ENCODE results near the gene TFDP2.
"Not testable (repeated sequence)": the region's sequence is repeated elsewhere in the genome, so short reads cannot be mapped to it uniquely, and the experiment has no call there.

Gene TFDP2

DNA sequence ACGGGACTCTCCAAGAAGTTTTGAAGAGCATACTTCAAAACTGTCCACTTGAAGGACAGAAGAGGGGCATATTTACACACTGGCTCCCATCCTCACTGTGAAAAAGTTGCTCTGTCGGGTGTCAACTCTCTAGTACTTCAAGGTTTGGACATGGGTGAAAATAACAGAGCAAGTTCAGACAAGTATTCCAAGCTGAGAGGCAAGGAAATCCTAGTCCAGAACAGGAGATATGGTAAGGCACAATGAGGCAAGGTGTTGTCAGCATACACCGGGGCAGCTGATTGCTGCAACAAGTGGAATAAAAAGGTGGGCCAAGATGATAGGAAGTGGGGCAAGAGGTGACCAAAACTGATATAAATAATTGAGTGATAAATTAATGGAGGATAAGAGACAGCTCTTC lies 4.8 kb upstream of the TFDP2 start:
- TF ChIP-seq POLR2AphosphoS5 (IDR thresholded peaks at IDR 0.05; ENCODE audit: low read depth, low read length): no peak
- no peak for TF ChIP-seq PAX5 (IDR thresholded peaks at IDR 0.05; ENCODE audit: insufficient read depth, low read length, severe bottlenecking)
- no peak for TF ChIP-seq POLR2A (IDR thresholded peaks at IDR 0.05; ENCODE audit: low read depth, low read length)
- no peak for TF ChIP-seq SPI1 (IDR thresholded peaks at IDR 0.05; ENCODE audit: low read depth, low read length)
- no peak for TF ChIP-seq POU2F2 (IDR thresholded peaks at IDR 0.05; ENCODE audit: low read depth, low read length)
- no peak for TF ChIP-seq TAF1 (IDR thresholded peaks at IDR 0.05; ENCODE audit: low read depth, low read length)
- DNase-seq (ENCODE audit: insufficient read length, low spot score) (no peak), FAIRE-seq (no peak)

DNA sequence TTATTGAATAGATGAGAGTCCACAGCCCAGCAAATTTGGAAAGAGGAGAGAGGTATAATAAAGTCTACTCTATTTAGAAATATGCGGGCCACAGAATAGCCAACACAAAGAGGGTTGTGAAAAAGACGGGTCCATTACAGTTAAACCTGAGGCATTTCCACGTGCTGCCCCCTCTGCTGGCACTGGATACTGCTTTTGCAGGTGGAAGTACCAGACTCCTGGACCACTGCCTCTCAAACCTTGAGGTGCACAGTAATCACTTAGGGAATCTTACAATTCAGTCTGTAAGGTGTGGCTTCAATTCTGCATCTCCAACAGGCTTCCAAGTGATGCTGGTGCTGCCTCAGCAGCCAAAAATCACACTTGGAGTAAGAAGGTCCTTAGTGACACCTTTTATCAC lies 3.0 kb upstream of the TFDP2 start:
- TF ChIP-seq SPI1 (IDR thresholded peaks at IDR 0.05; ENCODE audit: low read depth, low read length) (no peak), POLR2AphosphoS5 (IDR thresholded peaks at IDR 0.05; ENCODE audit: low read depth, low read length) (no peak), POLR2A (IDR thresholded peaks at IDR 0.05; ENCODE audit: low read depth, low read length) (no peak), PAX5 (IDR thresholded peaks at IDR 0.05; ENCODE audit: insufficient read depth, low read length, severe bottlenecking) (no peak), TAF1 (IDR thresholded peaks at IDR 0.05; ENCODE audit: low read depth, low read length) (no peak), POU2F2 (IDR thresholded peaks at IDR 0.05; ENCODE audit: low read depth, low read length) (no peak)
- no peak for DNase-seq (ENCODE audit: insufficient read length, low spot score)
- FAIRE-seq: no peak

DNA sequence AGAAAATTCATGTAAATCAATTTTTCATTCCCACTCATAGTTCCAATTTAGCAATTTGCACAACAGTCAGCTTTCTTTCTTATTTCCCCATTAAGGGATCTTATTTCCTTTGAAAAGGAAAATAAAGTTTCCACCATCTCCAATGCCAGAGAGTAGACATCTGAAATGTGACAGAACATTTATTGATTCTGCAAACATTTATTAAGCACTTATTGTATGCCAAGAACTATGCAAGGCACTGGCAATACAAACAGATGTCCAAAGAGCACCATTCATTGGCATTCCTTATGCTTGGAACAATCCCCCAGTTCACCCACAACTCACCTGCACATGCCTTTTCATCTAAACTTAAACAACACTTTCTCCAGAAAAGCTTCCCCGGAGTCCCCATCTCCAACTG lies 2.5 kb upstream of the TFDP2 start:
- no peak for TF ChIP-seq TAF1 (IDR thresholded peaks at IDR 0.05; ENCODE audit: low read depth, low read length)
- no peak for TF ChIP-seq POLR2A (IDR thresholded peaks at IDR 0.05; ENCODE audit: low read depth, low read length)
- FAIRE-seq: no peak
- no peak for DNase-seq (ENCODE audit: insufficient read length, low spot score)

DNA sequence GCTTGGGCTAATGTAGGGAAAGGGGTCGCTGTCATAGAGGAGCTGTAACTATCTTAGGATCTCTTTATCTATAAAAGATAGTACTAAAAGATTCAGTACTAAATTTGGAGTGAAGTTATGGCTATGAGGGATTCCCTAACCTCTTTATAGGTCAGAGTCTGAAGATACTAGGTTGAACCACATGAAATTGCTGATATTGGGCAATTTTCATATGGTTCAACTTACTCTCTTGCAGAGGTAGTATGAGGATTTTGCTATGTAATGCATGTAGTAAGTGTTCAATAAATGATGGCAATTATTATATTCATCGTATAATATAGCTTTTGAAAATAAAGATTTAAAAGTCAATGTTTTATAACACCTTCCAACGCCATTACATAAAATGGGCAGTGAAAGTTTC lies 1.9 kb upstream of the TFDP2 start:
- FAIRE-seq: no peak
- TF ChIP-seq SPI1 (IDR thresholded peaks at IDR 0.05; ENCODE audit: low read depth, low read length) (no peak), PAX5 (IDR thresholded peaks at IDR 0.05; ENCODE audit: insufficient read depth, low read length, severe bottlenecking) (no peak), POLR2A (IDR thresholded peaks at IDR 0.05; ENCODE audit: low read depth, low read length) (no peak), POLR2AphosphoS5 (IDR thresholded peaks at IDR 0.05; ENCODE audit: low read depth, low read length) (no peak), POU2F2 (IDR thresholded peaks at IDR 0.05; ENCODE audit: low read depth, low read length) (no peak), TAF1 (IDR thresholded peaks at IDR 0.05; ENCODE audit: low read depth, low read length) (no peak)
- DNase-seq (ENCODE audit: insufficient read length, low spot score): no peak

DNA sequence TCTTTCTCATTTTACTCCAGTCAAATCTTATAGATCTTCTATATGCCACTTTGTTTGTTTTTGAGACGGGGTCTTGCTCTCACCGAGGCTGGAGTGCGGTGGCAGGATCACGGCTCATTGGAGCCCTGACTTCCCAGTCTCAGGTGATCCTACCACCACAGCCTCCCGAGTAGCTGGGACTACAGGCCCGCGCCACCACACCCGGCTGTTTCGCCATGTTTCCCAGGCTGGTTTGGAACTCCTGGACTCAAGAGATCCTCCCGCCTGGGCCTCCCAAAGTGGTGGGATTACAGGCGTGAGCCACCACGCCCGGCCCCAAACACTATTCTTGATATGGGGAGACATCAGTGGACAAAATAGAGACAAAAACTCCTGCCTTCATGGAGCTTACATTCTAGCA lies 927 bp upstream of the TFDP2 start:
- no peak for TF ChIP-seq TAF1 (IDR thresholded peaks at IDR 0.05; ENCODE audit: low read depth, low read length)
- no peak for DNase-seq (ENCODE audit: insufficient read length, low spot score)
- no peak for FAIRE-seq

DNA sequence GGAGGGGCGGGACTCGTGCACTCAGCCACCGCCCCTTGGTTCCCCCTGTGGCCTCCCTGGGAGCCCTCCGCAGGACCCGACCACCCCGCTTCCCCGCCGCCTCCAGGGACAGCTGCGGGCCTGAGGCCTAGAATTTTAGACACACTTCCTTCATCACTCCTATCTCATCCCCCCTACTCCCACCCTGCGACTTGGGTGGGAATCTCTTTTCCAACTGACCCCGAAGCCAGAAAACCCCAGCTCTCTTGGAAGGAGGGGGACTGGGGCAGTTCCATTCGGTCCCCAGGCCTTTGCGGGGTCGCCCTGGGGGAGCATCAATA lies 289 bp upstream of the TFDP2 start:
- FAIRE-seq (no peak), DNase-seq (ENCODE audit: insufficient read length, low spot score) (no peak)
- TF ChIP-seq POLR2AphosphoS5 (IDR thresholded peaks at IDR 0.05; ENCODE audit: low read depth, low read length) (no peak), SPI1 (IDR thresholded peaks at IDR 0.05; ENCODE audit: low read depth, low read length) (no peak), PAX5 (IDR thresholded peaks at IDR 0.05; ENCODE audit: insufficient read depth, low read length, severe bottlenecking) (no peak), TAF1 (IDR thresholded peaks at IDR 0.05; ENCODE audit: low read depth, low read length) (no peak), POU2F2 (IDR thresholded peaks at IDR 0.05; ENCODE audit: low read depth, low read length) (no peak), POLR2A (IDR thresholded peaks at IDR 0.05; ENCODE audit: low read depth, low read length) (no peak)

DNA sequence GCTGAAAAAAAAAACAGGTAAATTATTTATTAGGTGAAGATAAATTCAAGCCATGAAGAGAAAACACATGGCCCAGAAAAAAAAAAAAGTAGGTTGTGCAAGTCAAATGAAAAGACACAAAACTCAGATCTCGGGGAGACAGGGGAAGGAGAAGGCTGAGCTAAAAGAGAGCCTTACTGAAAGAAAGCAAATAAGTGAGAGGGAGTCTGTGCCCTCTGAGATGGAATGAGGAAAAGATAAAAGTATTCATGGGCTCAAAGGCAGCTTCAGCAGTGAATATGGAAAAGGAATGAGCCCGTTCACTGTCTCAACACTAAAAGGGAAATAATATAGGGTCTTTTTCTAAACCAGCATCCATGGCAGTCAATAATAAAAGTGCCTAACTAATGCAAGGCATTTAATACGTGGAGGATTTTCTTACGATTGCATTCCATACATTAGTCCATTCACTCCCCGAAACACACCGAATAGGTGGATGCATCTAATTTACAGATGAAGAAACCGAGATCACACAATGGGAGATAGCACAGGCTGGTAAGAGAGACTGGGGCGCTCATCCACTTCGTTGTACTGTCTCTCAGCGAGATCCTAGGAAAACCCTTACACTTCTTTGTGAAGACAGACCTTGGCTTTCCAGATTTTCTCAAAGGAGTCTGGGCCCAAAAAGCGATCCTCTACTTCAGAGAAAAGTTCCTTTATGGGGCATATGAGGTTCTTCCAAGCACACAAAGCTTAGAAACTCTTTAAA lies 1.1 kb downstream of the TFDP2 start:
- no peak for TF ChIP-seq SPI1 (IDR thresholded peaks at IDR 0.05; ENCODE audit: low read depth, low read length)
- no peak for TF ChIP-seq TAF1 (IDR thresholded peaks at IDR 0.05; ENCODE audit: low read depth, low read length)
- no peak for TF ChIP-seq POLR2AphosphoS5 (IDR thresholded peaks at IDR 0.05; ENCODE audit: low read depth, low read length)
- TF ChIP-seq PAX5 (IDR thresholded peaks at IDR 0.05; ENCODE audit: insufficient read depth, low read length, severe bottlenecking): no peak
- no peak for TF ChIP-seq POLR2A (IDR thresholded peaks at IDR 0.05; ENCODE audit: low read depth, low read length)
- TF ChIP-seq POU2F2 (IDR thresholded peaks at IDR 0.05; ENCODE audit: low read depth, low read length): no peak
- DNase-seq (ENCODE audit: insufficient read length, low spot score) (no peak), FAIRE-seq (peak; percentile 20)

DNA sequence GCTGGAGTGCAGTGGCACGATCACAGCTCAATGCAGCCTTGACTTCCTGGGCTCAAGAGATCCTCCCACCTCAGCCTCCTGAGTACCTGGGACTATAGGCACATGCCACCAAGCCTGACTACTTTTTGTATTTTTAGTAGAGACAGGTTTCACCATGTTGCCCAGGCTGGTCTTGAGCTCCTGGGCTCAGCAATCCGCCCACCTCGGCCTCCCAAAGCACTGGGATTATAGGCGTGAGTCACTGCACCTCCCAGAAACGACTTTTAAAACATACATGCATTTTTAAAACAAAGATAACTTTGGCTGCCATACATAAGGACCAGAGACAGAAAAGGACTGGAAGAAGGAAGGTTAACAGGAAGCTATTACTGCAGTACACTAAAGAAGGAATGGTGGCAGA lies 4.8 kb downstream of the TFDP2 start:
- not testable (repeated sequence) for DNase-seq (ENCODE audit: insufficient read length, low spot score); FAIRE-seq

DNA sequence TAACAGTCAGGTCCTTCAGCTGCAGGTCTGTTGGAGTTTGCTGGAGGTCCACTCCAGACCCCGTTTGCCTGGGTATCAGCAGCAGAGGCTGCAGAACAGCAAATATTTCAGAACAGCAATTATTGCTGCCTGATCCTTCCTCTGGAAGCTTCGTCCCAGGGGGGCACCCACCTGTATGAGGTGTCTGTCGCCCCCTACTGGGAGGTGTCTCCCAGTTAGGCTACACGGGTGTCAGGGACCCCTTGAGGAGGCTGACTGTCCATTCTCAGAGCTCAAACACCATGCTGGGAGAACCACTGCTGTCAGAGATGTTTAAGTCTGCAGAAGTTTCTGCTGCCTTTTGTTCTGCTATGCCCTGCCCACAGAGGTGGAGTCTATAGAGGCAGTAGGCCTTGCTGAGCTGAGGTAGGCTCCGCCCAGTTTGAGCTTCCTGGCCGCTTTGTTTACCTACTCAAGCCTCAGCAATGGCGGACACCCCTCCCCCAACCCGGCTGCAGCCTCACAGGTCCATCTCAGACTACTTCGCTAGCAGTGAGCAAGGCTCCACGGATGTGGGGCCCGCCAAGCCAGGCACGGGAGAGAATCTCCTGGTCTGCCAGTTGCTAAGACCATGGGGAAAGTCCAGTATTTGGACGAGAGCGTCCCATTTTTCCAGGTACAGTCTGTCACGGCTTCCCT lies 8.6 kb downstream of the TFDP2 start:
- not testable (repeated sequence) for FAIRE-seq; DNase-seq (ENCODE audit: insufficient read length, low spot score)

DNA sequence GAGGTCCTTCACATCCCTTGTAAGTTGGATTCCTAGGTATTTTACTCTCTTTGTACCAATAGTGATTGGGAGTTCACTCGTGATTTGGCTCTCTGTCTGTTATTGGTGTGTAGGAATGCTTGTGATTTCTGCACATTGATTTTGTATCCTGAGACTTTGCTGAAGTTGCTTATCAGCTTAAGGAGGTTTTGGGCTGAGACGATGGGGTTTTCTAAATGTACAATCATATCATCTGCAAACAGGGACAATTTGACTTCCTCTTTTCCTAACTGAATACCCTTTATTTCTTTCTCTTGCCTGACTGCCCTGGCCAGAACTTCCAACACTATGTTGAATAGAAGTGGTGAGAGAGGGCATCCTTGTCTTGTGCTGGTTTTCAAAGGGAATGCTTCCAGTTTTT lies 12.3 kb downstream of the TFDP2 start:
- DNase-seq (ENCODE audit: insufficient read length, low spot score); FAIRE-seq: not testable (repeated sequence)

DNA sequence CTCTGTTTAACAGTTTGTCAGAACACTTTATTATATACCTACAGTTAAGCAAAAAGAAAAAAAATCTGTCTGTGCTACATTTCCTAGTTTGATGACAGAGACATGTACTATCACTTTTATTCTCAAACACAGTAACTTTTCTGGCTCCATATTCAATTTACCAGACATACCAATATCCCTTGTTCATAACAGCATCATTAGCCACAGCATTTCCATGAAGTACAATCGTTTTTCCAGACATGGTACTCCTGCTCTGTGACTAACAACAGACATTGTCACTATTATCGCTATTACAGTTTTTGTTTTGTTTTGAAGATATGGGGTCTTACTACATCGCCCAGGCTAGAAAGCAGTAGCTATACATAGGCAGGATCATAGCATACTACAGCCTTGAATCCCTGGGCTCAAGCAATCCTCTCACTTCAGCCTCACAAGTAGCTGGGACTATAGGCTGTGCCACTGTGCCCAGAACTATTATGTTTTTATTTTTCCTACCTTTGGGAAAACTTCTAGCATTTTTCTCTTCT lies 14.5 kb downstream of the TFDP2 start:
- FAIRE-seq (no peak), DNase-seq (ENCODE audit: insufficient read length, low spot score) (no peak)
- no peak for TF ChIP-seq POLR2AphosphoS5 (IDR thresholded peaks at IDR 0.05; ENCODE audit: low read depth, low read length)
- no peak for TF ChIP-seq SPI1 (IDR thresholded peaks at IDR 0.05; ENCODE audit: low read depth, low read length)
- TF ChIP-seq POLR2A (IDR thresholded peaks at IDR 0.05; ENCODE audit: low read depth, low read length): no peak
- no peak for TF ChIP-seq TAF1 (IDR thresholded peaks at IDR 0.05; ENCODE audit: low read depth, low read length)
- no peak for TF ChIP-seq PAX5 (IDR thresholded peaks at IDR 0.05; ENCODE audit: insufficient read depth, low read length, severe bottlenecking)
- no peak for TF ChIP-seq POU2F2 (IDR thresholded peaks at IDR 0.05; ENCODE audit: low read depth, low read length)

Data from GM12891 (cell line).